GM12878 (cell line): Measurements from ENCODE around the gene RPRML.

Source experiments
- CTCF ChIP-seq, 3 experiments: IDR thresholded peaks in 2 of 3; conservative IDR thresholded peaks in 1 of 3; 2 replicates each; pipeline ENCODE4 v1.5.1; 2011; ENCODE audit warnings: low read depth in 3 of 3, low read length in 3 of 3, mild to moderate bottlenecking in 3 of 3, control low read depth in 2 of 3, moderate library complexity in 2 of 3, inconsistent platforms in 1 of 3, mixed read lengths in 1 of 3; ENCODE audit not compliant: control insufficient read depth in 2 of 3, insufficient read depth in 1 of 3; ENCODE audit errors: extremely low read depth in 1 of 3
- EP300 ChIP-seq, 2 experiments: fragments of 150-350 bp in 1 of 2; IDR thresholded peaks; 2 replicates each; pipeline ENCODE4 v1.6.1; 2011 to 2012; ENCODE audit warnings: low read depth in 2 of 2, low read length in 2 of 2, borderline replicate concordance in 1 of 2, improper control_type of control experiment in 1 of 2, inconsistent platforms in 1 of 2; ENCODE audit not compliant: control insufficient read depth in 1 of 2
- POLR2A ChIP-seq: IDR thresholded peaks from 2 replicates; pipeline ENCODE4 v1.6.1; 2011; ENCODE audit warnings: low read depth, mild to moderate bottlenecking, low read length
- TF ChIP-seq, protein P1 (sequence below): IDR thresholded peaks from 2 replicates; pipeline ENCODE4 v1.6.1; 2011; ENCODE audit warnings: low read depth, low read length, improper control_type of control experiment, borderline replicate concordance

DNA sequence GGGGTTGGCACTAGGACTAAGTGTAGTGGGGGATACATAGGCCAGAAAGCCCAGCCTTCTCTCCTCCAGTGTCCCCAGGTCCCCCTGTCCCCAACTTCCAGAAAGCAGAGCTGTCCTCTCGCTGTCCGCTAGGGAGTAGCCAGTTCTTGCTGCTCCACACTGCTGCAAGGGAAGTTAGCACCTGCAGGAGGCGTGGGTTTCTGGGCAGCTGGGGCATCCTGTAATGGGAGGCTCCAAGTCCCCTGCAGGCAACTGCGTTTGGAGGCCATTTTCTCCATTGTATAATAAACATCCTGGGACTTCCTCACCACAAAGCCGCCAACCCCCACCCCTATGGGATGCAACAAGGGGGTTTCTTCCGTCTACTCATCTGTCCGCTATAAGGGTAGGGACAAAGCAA is 1.7 kb downstream of the RPRML start:
- no peak for TF ChIP-seq EP300 (IDR thresholded peaks at IDR 0.05; ENCODE audit: borderline replicate concordance in 1 of 2, control insufficient read depth in 1 of 2, low read depth in 2 of 2, low read length in 2 of 2)
- no peak for TF ChIP-seq CTCF (IDR thresholded peaks at IDR 0.05 in 2 of 3, conservative IDR thresholded peaks at IDR 0.05 in 1 of 3; ENCODE audit: control insufficient read depth in 2 of 3, extremely low read depth in 1 of 3, insufficient read depth in 1 of 3, low read depth in 3 of 3, low read length in 3 of 3)
- TF ChIP-seq, protein P1, sequence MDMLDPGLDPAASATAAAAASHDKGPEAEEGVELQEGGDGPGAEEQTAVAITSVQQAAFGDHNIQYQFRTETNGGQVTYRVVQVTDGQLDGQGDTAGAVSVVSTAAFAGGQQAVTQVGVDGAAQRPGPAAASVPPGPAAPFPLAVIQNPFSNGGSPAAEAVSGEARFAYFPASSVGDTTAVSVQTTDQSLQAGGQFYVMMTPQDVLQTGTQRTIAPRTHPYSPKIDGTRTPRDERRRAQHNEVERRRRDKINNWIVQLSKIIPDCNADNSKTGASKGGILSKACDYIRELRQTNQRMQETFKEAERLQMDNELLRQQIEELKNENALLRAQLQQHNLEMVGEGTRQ, result no peak
- TF ChIP-seq POLR2A, result no peak
